SK-N-DZ (cell line): ENCODE measurements around the gene PDE7B.
"Not testable (repeated sequence)": the region's sequence is repeated elsewhere in the genome, so short reads cannot be mapped to it uniquely, and the experiment has no call there.

Experiments used
- DNase-seq: peaks from one replicate; pipeline ENCODE4 v3.0.0-alpha.2; 2015; ENCODE audit warnings: low spot score

PDE7B gene

GRCh38 chr6:136181861-136182260 lies 330.4 kb downstream of the PDE7B start:
- no peak for DNase-seq

DNA sequence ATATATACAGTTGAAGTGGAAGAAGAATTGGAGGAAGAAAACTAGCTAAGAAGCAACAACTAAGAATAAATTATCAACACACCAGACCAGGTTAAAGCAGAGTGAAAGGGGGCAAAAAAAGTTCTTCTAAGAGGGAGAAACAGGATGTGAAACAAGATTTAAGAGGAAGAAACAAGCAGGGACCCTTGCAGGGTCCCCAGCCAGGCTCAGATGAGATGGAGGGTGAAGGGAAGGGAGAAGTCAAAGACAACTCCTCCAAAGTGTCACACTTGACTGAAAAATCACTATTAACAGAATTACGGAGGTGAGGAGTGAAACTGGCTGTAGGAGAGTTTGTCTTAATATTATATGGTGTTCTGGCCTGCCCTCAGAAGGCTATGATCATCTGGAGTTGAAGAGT lies 333.2 kb downstream of the PDE7B start:
- no peak for DNase-seq

- no peak for DNase-seq
These were observed 334.9 kb downstream of the PDE7B start for GRCh38 chr6:136186363-136186762.

GRCh38 chr6:136188486-136188885 lies 337.0 kb downstream of the PDE7B start:
- peak; percentile 47 for DNase-seq

GRCh38 chr6:136189104-136189503 lies 337.6 kb downstream of the PDE7B start:
- DNase-seq: no peak

DNA sequence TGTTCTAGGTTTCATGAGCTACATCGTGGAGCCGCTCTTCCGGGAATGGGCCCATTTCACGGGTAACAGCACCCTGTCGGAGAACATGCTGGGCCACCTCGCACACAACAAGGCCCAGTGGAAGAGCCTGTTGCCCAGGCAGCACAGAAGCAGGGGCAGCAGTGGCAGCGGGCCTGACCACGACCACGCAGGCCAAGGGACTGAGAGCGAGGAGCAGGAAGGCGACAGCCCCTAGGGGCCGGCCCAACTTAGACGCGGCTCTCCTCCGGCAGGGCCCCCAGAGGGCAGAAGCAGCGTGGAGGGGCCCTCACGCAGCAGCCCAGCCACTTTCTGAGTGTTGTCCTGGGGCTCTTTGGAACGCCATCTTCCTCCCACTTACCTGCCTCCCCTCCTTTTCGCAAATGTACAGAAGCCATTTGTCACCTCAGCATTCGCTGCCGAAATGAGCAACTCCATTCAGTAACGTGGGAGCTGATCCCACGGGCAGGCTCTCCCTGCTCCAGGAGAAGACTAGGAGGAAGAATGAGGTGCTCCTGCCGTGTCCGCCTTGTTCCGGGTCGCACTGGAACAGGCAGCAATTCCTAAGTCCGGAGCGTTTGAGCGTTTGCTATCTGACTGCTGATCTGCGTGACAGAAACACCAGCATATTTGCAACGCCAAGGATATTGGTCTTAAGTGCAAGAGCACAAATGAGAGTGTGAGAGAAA lies 340.3 kb downstream of the PDE7B start:
- no peak for DNase-seq

DNA sequence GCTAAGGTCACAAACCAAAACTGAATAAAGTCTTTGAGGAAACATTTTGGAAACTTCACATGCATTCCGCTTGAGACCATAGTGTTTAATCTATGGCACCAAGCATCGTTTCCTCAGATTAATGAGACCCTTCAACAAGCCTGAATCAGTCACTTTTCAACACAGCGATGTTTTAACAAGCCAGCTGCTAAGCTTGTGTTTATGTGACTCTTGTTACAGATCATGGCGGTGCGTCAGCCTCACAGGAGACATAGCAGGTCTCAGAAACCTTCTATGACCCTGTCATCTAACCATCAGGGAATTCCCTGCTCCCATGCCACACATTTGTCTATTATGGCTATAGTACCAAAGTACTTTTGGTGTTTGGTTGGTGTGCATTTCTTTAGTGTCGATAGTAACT lies 341.4 kb downstream of the PDE7B start:
- DNase-seq: no peak

DNA sequence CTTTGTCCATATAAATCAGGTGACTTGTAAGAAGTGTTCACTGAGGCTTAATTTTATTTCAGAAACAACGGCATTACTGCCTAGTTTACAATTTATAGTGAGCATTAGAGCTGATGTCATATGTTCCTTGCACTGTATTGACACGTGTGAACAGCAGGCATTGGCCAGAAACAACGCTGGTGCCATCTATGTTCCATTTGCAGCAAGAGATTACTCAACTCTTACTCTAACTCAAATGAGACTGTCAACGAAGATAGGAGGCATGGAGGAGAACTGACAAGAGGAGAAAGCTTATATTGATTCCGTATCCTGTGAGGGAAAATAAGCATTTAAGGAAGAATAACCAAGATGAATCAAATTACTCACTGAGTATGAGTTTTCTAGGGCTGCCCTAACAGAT lies 350.2 kb downstream of the PDE7B start:
- DNase-seq: no peak

DNA sequence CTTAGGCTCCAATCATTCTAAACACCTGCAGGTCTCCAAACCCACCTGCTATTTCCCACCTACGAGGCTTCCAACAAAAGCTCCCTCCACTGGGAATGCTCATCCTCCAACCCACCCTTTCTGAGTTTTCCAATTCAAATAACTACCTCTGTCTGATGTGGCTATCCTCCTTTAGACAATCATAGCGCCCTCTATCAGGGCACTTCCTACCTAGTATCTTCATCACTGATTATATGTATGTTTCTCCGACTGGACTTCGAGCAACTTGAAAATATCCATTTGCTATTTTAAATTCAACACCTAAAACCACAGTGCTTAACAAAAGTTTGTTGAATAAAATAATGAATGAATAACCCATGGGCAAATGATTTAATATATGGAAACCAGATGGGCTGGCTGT lies 357.3 kb downstream of the PDE7B start:
- no peak for DNase-seq

DNA sequence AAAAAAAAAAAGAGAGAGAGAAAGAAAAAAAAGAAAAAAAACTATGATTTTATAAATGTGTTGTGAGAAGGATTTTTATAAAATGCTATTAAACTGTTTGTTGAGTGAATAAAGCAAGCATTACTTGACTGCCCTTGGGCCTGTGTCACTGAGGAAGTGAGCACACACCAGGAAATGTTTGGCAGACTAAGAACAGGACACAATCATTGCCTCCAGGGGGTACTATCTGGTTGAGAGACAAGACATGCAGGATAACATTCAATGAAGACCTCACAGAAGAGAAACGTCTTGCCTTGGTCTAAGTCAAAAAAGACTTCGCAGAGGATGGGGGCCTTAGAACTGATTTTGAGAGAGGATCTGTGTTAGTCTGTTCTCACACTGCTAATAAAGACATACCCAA lies 358.0 kb downstream of the PDE7B start:
- no peak for DNase-seq

GRCh38 chr6:136210398-136211165 lies 359.1 kb downstream of the PDE7B start:
- DNase-seq: no peak

- no peak for DNase-seq
These were observed 361.1 kb downstream of the PDE7B start for GRCh38 chr6:136212608-136213007.

- no peak for DNase-seq
These were observed 361.6 kb downstream of the PDE7B start for GRCh38 chr6:136213012-136213539.

DNA sequence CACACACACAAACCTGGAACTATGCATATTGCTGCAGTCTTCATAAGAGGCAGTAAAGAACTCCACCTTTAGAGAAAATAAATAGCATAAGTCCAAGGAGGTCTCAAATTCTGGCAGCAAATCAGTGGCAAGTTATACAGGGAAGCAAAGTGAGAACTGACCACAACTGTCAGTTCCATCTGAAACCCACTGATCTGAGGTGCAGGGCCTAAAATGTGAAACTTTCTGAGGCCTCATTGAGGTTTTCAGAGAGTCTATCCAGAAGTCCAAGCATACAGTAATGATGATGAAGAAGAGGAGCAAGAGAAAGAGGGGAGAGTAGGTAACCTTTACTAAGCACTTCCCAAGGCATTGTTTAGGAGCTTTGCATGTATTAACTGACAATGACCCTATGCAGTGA lies 362.4 kb downstream of the PDE7B start:
- no peak for DNase-seq

DNA sequence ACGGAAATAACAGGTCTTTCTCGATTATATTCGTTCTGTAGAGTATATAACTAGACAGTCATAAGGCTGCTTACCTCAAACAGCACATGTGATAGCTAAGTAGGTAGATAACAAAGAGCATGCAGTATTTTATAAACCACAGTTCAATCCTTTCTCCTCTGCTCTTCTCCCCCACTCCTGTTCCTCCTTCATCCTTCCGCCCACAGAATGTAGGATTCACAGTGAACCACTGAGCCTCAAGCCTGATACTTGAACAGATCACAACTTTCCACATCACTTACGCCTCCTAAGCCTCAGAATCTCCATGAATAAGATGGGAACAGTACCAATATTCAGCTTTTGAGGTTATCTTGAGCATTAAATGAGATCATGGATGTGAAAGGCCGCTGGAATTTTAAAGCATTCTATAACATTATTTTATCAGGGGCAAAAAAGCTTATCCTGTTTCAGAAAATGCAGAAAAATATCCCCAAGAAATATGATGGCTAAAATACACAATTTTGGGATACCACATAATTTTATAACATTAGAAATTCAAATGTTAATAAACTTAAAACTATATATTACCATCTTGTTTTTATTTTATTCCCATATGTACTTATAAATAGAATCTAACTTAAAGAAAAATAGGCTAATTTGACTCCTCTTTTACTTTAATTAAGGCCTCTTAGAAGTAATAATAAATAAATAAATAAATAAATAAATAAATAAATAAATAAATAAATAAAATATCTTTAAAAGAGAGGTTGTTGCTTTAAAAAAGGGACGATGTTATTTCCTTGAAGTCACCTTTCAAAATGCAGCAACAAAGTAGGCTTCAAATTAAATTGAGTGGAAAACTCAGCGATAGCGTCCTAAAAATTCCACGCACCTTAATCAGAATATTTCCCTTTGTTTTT lies 365.3 kb downstream of the PDE7B start:
- DNase-seq: no peak

DNA sequence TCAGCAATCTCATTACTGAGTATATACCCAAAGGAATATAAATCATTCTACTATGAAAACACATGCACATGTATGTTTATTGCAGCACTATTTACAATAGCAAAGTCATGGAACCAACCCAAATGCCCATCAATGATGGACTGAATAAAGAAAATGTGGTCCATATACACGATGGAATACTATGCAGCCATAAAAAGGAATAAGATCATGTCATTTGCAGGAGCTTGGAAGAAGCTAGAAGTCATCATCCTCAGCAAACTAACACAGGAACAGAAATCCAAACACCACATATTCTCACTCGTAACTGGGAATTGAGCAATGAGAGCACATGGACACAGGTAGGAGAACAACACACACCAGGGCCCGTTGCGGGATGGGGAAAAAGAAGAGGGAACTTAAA lies 373.5 kb downstream of the PDE7B start:
- DNase-seq: not testable (repeated sequence)

DNA sequence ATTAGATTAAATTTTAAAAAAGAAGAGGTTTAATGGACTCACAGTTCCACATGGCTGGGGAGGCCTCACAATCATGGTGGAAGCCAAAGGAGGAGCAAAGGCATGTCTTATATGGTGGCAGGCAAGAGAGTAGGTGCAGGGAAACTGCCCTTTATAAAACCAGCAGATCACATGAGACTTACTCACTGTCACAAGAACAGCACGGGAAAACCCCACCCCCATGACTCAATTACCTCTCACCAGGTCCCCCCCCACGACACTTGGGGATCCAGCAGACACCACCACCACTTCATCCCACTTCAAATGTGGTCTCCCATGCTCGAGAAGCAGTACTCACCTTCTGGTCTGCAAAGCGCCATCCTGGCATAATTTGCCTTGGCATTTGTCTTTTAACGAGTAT lies 374.0 kb downstream of the PDE7B start:
- DNase-seq: peak; percentile 5

DNA sequence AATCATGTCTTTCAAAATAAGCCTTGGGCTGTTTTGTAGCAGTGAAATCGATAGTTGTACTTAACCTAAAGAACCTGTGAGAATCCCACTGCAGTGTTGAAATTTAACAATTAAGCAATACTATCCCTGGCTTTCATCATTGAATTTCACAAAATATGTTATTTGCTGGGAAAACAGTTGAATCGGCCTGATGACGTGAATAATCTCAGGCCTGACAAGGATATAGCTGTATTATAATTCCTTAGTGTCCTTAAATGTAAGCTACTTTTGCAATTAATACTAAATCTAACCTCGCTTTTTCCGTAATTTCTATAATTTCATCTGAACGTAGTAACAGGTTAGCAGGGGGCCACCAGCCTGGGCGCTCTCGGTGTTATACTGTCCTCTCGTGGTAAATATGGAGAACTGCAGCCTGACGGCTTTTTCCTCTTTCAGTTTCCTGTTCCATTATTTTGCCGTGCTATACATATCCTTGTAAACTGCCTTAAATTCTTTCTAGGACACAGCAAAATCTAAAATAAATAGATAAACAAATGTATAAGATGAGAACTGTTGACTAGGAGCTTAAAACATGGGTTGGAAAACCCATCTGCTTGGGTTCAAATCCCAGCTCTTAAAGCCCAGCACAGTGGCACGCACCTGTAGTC lies 374.6 kb downstream of the PDE7B start:
- DNase-seq: peak; percentile 45

DNA sequence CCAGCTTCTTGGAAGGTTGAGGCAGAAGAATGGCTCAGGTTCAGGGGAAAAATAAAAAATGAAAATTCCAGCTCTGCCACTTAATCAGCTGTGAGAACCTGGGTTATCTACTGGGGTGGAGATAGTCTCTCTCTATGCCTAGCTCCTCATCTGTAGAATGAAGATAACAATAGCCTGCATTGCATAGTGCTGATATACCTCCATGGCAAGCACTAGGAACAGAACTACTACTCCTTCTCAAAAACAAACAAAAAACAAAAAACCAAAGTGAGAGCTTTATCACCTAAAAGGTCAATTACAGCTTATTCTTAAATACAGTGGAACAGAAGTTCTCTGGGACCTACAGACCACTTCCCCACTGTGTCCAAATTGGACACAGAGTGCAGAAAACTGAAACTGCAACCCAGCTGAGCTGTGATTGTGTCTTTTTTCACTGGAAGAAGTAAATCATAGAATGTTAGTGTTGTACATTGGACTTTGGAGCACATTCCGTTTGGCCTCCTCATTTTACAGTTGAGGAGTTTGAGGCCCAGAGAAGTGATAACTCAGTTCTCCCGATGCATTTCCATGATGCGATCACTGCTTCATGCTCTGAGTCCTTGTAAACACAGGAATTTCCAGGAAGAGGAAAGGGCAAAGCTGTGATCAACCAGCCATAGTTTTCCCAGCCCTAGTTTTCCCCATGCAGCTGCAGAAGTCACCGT lies 375.3 kb downstream of the PDE7B start:
- DNase-seq: no peak

DNA sequence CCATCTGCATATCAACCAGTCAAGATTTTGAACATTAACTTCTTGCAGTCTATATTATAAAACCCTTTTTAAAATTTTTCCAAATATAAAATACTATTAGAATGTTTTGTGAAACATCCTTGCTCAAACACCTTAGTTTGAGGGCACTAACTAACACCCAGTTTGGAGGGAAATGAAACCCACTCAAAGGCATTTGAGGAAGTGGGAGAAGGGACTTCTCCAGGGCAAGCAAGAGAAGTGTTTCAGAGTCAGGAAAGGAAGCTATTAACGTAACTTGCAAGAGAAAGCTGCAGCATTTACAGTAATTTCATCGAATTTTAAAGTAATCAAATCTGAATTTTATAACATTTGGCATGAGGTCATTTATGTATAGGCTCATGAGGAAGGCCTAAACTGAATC lies 377.3 kb downstream of the PDE7B start:
- DNase-seq: no peak
